Activated CD8-positive, alpha-beta memory T cell treated with anti-CD3 and anti-CD28 coated beads, Interleukin-2, amount 50 U/mL, for 24 hours (primary cell): Measurements from ENCODE around the gene CCDC185.
"Not testable (repeated sequence)": the region's sequence is repeated elsewhere in the genome, so short reads cannot be mapped to it uniquely, and the experiment has no call there.

Experiments used
- DNase-seq: peaks from one replicate; pipeline ENCODE4 v3.0.0-alpha.2; 2020; ENCODE audit errors: extremely low read depth

Gene CCDC185

GRCh38 chr1:223394242-223394641, 1.0 kb downstream of the CCDC185 start:
- no peak for DNase-seq

GRCh38 chr1:223394706-223395105, 1.5 kb downstream of the CCDC185 start:
- DNase-seq, result no peak

GRCh38 chr1:223399393-223399792, 6.2 kb downstream of the CCDC185 start:
- not testable (repeated sequence) for DNase-seq

DNA sequence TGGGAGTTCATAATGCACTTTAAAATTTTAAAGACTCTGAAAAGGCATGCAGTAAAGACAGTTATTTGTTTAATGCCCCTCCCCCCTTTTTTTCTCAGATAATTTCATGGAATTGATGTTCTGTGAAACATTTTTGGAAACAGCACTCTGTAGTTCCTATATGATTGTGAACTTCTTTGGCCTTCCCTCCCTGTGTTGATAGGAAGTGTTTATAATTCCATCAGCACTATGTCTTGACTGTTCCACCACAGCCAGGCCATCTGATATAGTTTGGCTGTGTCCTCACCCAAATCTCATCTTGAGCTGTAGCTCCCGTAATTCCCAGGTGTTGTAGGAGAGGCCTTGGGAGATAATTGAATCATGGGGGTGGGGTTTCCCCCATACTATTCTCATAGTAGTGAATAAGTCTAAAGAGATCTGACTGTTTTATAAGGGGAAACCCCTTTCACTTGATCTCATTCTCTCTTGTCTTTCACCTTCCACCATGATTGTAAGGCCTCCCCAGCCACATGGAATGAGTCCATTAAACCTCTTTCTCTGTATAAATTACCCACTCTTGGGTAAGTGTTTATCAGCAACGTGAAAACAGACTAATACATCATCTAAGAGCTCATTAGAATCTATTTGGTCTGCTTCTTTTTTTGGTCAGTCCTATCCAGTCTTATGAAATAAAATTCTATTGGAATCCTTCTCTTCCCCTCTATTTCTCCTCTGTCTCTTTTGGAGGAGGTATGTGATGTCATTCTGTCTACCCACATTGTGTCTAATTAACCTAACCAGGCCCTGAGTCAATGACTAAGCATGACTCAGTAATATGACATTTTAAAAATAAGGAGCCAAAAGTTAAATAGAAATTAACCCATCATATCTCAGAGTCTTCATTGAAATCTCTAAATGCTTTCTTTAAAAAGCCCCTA, 8.9 kb downstream of the CCDC185 start:
- no peak for DNase-seq

DNA sequence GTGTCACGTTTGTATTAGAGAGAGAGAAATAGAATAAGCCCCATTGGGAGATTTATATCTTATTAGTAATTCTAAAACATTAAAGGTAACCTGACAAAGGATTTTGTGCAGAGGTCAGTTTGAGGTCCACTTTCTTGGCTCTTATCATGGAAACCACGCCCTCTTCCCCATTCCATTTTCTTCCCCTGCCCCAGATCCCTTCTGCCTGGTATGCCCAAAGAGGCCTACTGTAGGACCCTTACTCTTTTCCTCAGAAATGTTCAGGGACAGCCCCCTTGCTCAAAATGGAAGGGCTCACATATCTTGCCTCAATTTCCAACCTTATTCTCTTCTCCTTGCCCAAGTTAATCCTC, 9.6 kb downstream of the CCDC185 start:
- no peak for DNase-seq

DNA sequence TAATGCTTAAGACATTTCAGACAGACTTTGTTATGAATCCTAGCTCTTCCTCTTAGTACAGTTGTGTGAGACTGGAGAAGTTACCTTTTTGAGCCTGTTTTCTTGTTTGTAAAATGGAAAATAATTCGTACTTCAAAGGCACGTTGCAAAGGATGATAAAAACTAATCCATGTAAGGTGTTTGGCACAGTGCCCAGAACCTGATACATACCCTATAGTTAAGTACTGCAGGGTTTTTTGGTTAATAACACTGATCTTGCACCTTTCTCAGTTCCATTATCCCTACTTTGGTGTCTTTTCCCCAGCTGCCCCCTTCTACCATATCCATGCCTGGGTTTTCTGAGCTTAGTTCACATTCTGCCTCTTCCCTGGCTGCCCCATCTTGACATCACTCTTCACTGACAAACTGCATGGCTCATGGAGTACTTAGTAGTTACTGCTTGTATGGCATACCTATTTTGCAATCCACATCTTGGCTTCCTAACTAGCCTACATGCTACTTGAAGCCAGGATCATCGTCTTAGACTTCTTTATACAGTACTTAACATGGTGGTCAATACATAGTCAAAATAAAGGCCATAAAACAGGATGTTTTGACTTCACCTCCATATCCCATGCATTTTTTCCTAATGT, 10.1 kb downstream of the CCDC185 start:
- DNase-seq, result no peak

DNA sequence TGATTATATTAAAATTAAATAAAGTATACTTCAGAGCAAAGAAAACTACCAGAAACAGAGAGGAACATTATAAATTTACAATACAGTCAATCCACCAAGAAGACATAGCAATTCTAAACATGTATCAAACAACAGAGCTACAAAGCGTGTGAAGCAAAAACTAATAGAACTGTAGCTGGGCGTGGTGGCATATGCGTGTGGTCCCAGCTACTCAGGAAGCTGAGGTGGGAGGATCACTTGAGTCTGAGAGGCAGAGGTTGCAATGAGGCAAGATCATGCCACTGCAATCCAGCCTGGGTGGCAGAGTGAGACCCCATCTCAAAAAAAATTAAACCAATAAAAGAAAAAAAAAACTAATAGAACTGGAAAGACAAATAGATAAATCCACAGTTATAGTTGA, 12.3 kb downstream of the CCDC185 start:
- DNase-seq, result no peak

GRCh38 chr1:223410036-223410435, 16.8 kb downstream of the CCDC185 start:
- no peak for DNase-seq

DNA sequence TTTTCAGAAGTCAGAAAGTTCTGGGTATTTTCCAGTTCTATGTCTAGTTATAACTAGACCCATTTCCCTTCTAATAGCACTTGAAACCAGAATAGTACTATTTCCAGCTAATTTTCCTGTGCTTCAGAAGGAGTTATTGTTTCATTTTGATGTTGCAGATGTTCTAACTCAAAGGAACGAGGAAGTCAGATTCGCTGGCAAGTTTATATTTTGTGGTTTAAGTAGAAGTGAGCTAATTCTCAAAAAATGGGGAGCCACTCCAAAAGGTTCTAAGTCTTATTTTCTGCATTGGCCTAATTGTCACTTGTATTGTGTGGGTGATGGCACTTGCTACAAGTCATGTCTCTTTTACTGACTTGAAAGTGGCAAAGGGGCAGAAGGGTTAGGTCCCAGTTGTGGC, 18.1 kb downstream of the CCDC185 start:
- no peak for DNase-seq

DNA sequence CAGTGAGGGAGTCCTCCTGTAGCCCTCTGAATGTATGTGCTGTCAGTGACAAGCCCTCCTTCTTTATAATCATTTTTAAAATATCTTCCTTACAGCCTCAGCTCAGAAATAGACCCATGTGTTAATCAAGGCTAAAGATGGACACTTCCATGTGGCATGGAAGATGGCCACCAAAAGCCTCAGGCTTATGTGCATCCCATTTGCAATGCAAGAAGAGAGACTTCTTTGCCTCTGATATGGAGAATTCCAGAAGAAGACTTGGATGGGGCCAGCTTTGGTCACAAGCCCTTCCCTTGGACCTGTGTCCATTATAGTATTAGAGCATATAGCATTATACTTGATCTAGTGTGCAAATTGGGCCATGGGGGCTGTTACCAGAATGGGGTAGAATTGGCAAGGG, 18.5 kb downstream of the CCDC185 start:
- DNase-seq, result no peak

GRCh38 chr1:223413216-223413615, 20.0 kb downstream of the CCDC185 start:
- no peak for DNase-seq

- DNase-seq, result no peak
Observed at GRCh38 chr1:223417444-223417843, 24.2 kb downstream of the CCDC185 start.

- DNase-seq, result no peak
Observed at GRCh38 chr1:223417903-223418663, 24.9 kb downstream of the CCDC185 start.

GRCh38 chr1:223419115-223419514, 25.9 kb downstream of the CCDC185 start:
- DNase-seq, result no peak

GRCh38 chr1:223419561-223419960, 26.3 kb downstream of the CCDC185 start:
- no peak for DNase-seq

GRCh38 chr1:223421025-223421424, 27.8 kb downstream of the CCDC185 start:
- DNase-seq, result no peak

DNA sequence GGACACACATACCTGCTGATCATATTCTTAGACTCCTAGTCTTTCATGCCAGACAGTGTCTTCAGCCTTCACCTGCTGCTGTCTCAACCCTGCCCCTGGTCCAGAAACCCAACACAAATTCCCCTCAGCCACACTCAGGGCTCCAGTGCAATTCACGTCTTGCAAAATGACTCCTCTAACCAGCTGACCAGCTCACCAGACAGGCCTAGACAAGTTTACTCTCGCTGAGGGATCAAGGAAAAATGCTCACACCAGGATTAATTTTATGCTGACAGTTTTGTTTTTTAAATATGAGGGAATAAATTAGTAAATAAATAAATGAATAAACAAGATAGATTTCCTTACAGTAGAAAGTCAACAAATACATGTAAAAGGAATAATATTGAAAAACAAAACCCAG, 28.5 kb downstream of the CCDC185 start:
- no peak for DNase-seq

DNA sequence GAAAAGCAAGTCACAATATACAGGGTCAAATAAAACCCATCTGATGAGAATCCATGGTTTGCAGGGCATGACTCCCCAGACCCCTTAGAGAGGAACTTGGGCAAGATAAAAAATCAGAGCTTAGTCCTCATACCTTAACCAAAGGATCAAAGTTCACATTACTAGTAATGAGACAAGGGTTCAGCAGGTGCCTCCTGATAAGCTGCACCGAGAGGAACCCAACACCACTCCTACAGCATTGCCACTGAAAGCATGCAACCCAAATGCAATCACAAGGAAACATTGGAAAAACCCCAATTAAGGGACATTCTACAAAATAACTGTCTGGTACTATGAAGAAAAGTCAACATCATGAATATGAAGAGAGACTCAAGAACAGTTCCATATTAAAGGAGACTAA, 29.7 kb downstream of the CCDC185 start:
- no peak for DNase-seq

- no peak for DNase-seq
Observed at GRCh38 chr1:223423641-223424233, 30.5 kb downstream of the CCDC185 start.

GRCh38 chr1:223425550-223425949, 32.3 kb downstream of the CCDC185 start:
- no peak for DNase-seq

GRCh38 chr1:223426936-223427335, 33.7 kb downstream of the CCDC185 start:
- DNase-seq, result no peak

- no peak for DNase-seq
Observed at GRCh38 chr1:223429313-223429731, 36.1 kb downstream of the CCDC185 start.
